ENCODE data around the gene STAT3.
A peak's percentile ranks its signal among the peaks of the same experiment; 100 is the strongest.

STAT3 gene

GRCh38 chr17:42289611-42290181, 98.5 kb downstream of the STAT3 start:
- DNase-seq: no peak

DNA sequence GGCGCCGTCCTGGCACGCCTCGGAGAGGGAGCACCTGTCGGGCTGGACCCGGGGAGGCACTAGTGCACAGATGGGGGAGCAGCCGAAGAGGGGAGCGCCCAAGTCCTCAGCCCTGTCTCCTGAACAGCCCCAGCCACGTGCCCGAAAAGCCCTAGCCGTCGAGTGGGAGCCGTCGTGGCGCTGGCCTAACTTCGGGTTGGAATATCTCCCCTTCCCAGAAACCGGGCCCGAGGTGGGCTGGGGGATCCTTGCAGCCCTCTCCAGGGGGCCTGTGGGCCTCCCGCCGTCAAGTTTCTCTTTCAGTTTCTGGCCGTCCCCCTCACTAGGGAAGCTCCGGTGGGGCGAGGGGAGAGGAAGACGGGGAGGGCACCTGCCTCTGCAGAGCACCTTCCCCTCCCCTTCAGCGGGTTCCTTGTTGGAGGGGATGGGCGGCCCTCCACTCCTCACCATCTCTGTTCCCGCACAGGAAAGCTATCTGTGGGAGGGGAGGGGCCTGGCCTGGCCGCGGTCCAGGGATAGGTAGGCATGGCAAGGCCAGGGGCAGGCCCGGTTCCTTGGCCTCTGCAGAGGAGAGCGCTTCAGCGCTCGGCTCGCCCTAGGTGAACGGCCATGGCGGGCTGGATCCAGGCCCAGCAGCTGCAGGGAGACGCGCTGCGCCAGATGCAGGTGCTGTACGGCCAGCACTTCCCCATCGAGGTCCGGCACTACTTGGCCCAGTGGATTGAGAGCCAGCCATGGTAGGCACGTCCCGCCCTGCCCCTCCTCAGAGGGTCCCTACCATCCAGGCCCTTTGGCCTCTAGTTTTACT, 99.2 kb downstream of the STAT3 start:
- DNase-seq: no peak

DNA sequence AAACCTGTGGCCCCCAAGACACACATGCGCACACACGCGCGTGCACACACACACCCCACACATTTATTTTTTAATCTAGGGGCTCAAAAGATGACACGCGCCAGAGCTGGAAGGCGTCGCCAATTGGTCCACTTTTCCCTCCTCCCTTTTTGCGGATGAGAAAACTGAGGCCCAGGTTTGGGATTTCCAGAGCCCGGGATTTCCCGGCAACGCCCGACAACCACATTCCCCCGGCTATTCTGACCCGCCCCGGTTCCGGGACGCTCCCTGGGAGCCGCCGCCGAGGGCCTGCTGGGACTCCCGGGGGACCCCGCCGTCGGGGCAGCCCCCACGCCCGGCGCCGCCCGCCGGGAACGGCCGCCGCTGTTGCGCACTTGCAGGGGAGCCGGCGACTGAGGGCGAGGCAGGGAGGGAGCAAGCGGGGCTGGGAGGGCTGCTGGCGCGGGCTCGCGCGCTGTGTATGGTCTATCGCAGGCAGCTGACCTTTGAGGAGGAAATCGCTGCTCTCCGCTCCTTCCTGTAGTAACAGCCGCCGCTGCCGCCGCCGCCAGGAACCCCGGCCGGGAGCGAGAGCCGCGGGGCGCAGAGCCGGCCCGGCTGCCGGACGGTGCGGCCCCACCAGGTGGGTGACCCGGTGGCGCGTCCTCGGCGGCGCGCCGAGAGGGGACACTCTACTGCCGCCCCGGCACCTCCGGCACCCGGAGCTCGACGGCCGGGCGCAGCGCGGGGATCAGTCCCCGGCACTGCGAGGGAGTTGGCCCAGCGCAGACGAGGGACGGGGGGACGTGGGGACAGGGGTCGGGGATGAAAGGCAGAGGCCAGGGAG, 100.1 kb downstream of the STAT3 start, which contains the start of gene STAT5A:
TSS of gene STAT5A (plus strand) at position 522 of the 826 bp plus-strand sequence. CDS start 914 bp downstream, outside the sequence.
- DNase-seq: peak; percentile 6

GRCh38 chr17:42287305-42287976, 100.8 kb downstream of the STAT3 start:
- DNase-seq: no peak

DNA sequence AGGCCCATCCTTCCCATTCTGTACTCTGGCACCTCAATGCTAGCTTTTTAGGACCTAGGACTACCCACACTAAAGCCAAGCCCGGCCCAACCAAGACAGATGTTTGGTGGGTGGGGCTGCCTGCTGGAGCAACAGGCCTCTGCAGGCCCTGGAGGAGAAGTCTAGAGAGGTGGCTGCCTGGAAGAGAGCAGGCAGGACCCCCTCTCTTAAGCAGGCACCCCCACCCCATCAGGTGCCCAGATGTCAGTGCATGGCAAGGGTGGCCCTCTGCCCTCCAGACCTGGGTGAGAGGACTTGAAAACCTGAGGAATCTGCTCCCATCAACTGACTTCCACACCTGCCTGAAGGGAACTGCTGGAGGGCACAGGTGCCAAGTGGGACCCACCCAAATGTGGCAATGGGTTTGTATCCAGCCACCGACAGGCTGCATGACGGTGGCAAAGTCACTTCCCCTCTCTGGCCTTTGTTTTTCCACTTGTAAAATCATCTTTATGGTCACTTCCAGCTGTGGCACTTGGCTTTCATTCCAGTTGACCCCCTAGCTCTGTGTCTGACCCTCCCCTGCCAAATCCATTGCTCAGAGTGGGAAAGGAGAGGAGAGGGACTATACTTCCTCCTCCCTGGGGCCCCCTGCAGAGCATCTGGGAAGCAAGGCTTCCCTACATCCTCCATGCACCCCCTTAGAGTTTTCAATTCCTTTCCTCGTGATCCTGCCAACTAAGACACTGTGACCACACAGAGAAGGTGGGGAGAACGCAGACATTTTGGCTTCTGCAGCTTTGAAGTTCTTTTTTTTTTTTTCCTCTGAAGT, 101.6 kb downstream of the STAT3 start:
- DNase-seq: no peak

- DNase-seq: no peak
Measured at GRCh38 chr17:42285346-42286050, 102.7 kb downstream of the STAT3 start.

- no peak for DNase-seq
Measured at GRCh38 chr17:42284566-42284965, 103.7 kb downstream of the STAT3 start.

GRCh38 chr17:42284024-42284369, 104.2 kb downstream of the STAT3 start:
- DNase-seq: no peak

DNA sequence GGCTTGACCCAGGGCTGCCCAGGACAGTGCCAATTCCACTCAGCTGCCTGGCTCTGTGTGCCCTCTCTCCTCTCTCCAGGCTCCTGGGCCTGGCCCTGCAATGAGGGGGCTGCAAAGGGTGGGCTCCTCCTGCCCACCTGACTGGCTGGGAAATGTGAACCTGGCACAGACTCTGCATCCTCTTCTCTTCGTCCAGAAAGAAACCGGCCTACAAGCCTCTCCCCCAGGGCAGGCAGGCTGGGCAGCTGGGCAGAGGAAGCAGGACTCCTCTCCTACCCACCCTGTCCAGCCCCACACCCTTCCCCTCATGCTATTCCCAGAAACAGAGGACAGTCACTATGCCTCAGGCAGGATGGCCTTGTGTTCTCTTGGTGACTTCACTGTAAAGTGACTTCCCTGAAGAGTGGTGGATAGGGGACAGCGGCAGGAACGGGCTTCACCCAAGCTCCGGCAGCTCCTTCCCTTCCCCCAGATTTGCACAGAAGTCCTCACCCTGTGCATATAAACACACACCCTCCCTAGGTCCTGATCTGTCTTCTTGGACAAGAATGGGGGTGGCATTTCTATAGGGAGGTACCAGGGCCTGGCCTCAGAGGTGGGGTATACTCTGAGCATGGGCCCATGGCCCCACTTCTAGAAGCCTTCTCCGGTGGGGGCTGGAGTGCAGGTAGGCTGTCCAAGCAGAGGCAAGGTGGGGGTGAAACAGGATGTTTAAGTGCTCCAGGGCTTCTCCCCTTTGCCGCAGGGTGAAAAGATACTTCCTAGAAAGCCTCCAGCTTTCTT, 104.8 kb downstream of the STAT3 start:
- DNase-seq: no peak

DNA sequence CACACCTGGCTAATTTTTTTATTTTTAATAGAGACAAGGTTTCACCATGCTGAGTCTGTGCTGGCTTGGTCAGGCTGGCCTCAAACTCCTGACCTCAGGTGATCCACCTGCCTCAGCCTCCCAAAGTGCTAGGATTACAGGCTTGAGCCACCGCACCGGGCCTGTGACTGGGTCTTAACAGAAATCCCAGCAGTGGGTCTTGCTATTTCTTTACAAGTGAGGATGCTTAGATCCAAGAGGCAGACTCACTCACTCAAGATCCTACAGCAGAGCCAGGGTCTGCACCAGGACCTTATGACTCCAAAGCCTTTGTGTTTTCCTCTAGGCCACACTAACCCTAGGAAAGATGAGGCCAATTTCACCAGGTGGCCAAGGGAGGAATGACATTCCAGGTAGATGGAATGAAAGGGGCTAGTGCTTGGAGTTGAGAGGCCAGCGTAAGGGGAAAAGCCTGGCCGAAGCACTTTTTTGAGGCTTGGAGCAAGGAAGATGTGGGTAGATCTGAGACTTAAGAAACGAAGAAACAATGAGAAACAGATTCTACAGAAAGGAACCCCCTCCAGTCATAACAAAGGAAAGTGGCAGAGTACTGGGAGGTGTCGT, 105.7 kb downstream of the STAT3 start:
- no peak for DNase-seq

DNA sequence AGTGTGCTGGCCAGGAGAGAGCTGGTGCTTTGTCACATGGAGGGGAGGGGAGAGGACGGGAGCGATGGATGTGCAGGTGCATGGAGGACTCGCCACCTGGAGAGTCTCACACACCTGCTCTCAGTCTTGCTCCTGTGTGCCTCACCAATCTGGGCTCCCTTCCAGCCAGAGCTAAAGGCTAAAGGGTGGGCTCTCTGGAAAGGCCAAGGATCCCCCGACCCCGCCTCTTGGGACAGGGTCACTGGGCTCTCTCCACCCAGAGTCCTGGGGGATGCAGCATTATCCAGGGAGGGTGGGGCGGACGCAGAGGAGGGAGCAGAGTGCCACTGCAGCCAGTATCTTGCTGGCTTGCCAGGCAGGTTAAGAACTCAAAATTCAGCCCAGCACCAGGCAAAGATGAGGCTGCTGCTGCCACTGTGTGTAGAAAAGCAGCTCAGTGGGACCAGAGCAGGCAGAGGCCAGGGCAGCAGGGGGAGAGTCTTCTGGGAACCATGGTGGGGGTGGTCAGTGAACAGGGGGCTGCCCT, 106.6 kb downstream of the STAT3 start:
- DNase-seq: no peak

DNA sequence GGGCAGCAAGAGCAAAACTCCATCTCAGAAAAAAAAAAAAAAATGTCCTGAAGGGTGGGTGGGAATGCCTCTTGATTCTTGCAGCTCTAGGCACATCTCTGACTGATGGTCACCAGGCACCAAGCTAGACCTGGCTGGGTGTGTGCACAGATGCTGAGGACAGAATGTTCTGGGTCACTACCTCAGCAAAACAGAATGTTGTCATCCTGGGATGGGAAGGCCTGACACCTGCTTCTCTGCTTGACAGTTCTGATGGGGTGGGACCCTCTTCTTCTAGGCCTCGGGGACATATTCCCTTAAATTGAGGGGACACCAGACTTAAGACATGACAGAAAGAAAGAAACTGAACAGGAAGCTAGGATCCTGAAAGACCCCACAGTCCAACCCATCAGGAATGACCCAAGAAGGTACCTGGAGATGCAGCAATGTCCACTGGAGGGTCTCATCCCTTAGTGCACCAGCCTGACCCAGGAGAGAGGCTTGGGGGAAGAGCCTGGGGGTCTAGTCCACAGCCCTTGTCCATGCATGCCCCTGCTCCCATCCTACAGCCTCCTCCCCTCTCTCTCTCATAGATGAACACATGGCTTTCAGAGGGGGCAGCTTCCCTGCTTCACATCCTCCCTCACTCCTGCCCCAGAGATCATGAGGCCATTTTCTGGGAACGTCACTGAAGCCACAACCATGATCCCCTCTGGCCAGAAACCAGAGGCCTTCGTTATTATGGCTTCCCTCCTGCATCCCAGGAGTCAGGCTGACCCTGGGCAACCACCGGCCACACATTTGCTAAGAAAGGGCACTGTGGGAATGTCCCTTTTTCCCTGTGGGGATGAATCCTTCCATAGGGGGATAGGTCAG, 108.2 kb downstream of the STAT3 start:
- no peak for DNase-seq

GRCh38 chr17:42277342-42277712, 110.9 kb downstream of the STAT3 start:
- no peak for DNase-seq

DNA sequence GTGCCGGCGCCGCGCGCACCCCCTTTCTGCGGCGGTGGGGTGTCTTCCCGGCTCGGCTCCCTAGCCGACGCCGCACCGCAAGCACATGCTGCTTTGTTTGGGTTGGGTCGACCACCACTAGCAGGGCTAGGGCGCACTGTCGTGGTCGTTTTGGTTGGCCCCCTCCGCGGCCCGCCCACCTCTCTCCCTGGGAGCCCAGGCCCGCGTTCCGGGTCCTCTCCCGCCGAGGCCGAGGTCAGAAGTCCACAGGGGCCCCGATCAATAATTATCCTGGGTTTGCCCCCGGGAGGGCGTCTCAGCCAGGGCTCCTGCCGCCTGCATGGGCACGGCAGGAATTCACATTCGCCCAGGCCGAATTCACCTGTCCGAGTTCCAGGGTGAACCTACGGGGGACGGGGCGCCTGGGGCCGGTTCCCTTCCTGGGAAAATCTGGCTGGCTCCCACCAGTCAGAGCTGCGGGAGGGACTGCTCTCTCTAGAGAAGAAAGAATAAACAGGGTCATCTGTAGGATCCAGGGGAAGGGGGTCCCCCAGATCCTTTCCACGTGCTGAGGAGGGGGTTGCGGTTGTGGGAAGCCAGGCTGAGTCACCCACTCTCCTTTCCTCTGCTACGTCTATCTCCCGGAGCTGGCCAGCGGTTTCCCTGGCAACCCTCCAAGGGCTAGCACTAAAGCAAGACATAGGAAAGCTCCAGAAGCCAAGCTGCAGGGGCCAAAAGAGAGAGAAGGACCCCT, 111.5 kb downstream of the STAT3 start:
- DNase-seq: peak; percentile 73

DNA sequence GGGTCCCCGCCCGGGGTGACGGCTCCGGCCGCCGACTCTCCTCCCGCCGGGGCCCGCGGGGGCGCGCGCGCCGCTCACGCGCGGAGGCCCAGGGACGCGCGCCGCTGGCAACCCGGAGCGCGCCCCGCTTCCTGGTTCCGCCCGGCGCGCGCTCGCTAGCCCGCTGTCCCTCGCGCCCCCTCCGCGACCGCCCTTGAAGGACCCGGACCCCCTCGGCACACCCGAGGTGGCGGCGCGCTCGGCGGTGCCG, 112.0 kb downstream of the STAT3 start, which contains the start of gene STAT5B:
TSS of gene STAT5B (minus strand) at position 33 of the 250 bp plus-strand sequence. CDS start 44,264 bp downstream, outside the sequence.
- peak; percentile 13 for DNase-seq

GRCh38 chr17:42275527-42276358, 112.5 kb downstream of the STAT3 start:
- no peak for DNase-seq

DNA sequence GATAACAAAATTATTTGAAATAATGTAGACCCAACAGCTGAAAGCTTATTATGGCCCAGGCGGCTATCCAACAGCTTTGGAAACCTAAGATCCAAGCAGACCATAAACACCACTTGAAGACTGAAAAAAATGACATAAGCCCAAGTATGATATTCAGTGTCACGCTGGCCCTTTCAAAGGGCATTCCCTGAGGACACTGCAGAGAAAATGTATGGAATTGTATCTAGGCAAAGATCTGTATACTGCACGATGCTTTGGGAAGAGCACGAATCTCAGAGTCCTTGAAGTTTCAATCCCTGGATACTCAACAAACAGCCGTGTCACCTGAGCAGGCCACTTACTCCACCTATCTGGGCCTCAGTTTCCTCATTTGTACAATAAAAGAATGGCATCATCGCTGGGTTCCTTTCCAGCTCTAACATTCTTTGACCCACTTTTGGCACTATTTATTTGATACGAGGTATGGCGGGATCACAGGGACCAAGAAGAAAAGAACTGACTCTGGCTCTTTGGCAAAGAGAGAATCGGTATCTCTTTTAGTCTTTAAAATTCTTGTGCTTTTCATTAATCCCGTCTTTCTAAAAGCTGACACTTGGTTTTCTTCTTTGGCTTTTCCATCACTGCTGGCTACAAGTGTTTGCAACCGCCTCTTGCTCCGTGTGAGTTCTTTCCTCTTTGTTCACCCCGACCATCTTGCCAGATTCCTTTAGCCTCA, 113.3 kb downstream of the STAT3 start:
- DNase-seq: no peak
